Measurements from ENCODE around the gene CCND2. TPM values are rescaled to one million over a fixed set of nuclear protein-coding genes. Genes with fewer than 3 reads are reported as not detected.

Gene CCND2
- polyA plus RNA-seq, 1 donor from 2014 or later, result 16.9 TPM

DNA sequence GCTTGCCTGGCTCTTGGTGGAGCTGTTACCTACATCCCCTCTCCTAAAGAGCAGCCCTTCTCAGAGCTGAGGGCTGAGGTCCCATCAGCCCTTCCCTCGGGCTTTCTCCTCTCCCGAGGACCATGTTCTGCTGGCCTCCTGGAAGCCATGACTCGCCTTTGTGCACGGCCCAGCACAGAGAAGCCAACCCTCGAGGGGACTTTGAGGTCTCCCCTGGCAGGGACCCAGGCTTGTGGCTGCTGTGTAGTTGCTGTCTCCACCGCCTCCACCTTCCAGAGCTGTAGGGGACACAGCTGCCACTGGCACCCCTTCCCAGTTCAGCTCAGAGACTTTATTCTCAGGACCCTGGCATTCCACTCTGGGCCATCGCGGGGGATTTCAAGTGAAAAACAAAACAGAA, 22.9 kb upstream of the CCND2 start:
- Histone ChIP-seq H4K20me1 (ENCODE audit: insufficient read depth) (no peaks in the 10 kb centered on the region), H3K4me2 (ENCODE audit: low read length) (no peak overlapping the region), H3K9me2 (ENCODE audit: insufficient read depth, low read length) (no peaks in the 10 kb centered on the region), H3K79me2 (replicated peaks; ENCODE audit: insufficient read depth, low read length) (no peaks in the 10 kb centered on the region), H3K36me3 (ENCODE audit: insufficient read depth, low read length) (no peaks in the 10 kb centered on the region), H3K4me3 (ENCODE audit: low read length) (no peak overlapping the region), H3F3A (ENCODE audit: insufficient read depth, low read length, poor library complexity, severe bottlenecking) (no peaks in the 10 kb centered on the region), H3K27me3 (ENCODE audit: insufficient read depth, low read depth, low read length) (no peaks in the 10 kb centered on the region), H3K9ac (ENCODE audit: low read length) (no peak overlapping the region), H2AFZ (ENCODE audit: low read depth, low read length) (no peak overlapping the region), H3K27ac (ENCODE audit: low read length) (no peak overlapping the region), H3K9me3 (ENCODE audit: low read length) (no peaks in the 10 kb centered on the region)
- no peak for TF ChIP-seq EP300 (conservative IDR thresholded peaks at IDR 0.05; ENCODE audit: poor library complexity, severe bottlenecking)
- no peak for TF ChIP-seq SMC3 (conservative IDR thresholded peaks at IDR 0.05; ENCODE audit: poor library complexity)
- TF ChIP-seq POLR2AphosphoS5 (IDR thresholded peaks at IDR 0.05), result no peak
- TF ChIP-seq MXI1 (conservative IDR thresholded peaks at IDR 0.05; ENCODE audit: poor library complexity, severe bottlenecking), result no peak
- TF ChIP-seq, protein P1, sequence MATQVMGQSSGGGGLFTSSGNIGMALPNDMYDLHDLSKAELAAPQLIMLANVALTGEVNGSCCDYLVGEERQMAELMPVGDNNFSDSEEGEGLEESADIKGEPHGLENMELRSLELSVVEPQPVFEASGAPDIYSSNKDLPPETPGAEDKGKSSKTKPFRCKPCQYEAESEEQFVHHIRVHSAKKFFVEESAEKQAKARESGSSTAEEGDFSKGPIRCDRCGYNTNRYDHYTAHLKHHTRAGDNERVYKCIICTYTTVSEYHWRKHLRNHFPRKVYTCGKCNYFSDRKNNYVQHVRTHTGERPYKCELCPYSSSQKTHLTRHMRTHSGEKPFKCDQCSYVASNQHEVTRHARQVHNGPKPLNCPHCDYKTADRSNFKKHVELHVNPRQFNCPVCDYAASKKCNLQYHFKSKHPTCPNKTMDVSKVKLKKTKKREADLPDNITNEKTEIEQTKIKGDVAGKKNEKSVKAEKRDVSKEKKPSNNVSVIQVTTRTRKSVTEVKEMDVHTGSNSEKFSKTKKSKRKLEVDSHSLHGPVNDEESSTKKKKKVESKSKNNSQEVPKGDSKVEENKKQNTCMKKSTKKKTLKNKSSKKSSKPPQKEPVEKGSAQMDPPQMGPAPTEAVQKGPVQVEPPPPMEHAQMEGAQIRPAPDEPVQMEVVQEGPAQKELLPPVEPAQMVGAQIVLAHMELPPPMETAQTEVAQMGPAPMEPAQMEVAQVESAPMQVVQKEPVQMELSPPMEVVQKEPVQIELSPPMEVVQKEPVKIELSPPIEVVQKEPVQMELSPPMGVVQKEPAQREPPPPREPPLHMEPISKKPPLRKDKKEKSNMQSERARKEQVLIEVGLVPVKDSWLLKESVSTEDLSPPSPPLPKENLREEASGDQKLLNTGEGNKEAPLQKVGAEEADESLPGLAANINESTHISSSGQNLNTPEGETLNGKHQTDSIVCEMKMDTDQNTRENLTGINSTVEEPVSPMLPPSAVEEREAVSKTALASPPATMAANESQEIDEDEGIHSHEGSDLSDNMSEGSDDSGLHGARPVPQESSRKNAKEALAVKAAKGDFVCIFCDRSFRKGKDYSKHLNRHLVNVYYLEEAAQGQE (IDR thresholded peaks at IDR 0.05; ENCODE audit: borderline replicate concordance), result no peak
- no peak for TF ChIP-seq TAF1 (IDR thresholded peaks at IDR 0.05; ENCODE audit: low read depth)
- TF ChIP-seq RAD21 (conservative IDR thresholded peaks at IDR 0.05), result no peak
- no peak for TF ChIP-seq EZH2 (IDR thresholded peaks at IDR 0.05; ENCODE audit: borderline replicate concordance, insufficient read depth, low read length, poor library complexity, severe bottlenecking)
- TF ChIP-seq, protein P2, sequence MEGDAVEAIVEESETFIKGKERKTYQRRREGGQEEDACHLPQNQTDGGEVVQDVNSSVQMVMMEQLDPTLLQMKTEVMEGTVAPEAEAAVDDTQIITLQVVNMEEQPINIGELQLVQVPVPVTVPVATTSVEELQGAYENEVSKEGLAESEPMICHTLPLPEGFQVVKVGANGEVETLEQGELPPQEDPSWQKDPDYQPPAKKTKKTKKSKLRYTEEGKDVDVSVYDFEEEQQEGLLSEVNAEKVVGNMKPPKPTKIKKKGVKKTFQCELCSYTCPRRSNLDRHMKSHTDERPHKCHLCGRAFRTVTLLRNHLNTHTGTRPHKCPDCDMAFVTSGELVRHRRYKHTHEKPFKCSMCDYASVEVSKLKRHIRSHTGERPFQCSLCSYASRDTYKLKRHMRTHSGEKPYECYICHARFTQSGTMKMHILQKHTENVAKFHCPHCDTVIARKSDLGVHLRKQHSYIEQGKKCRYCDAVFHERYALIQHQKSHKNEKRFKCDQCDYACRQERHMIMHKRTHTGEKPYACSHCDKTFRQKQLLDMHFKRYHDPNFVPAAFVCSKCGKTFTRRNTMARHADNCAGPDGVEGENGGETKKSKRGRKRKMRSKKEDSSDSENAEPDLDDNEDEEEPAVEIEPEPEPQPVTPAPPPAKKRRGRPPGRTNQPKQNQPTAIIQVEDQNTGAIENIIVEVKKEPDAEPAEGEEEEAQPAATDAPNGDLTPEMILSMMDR (IDR thresholded peaks at IDR 0.05; ENCODE audit: poor library complexity, severe bottlenecking), result no peak

DNA sequence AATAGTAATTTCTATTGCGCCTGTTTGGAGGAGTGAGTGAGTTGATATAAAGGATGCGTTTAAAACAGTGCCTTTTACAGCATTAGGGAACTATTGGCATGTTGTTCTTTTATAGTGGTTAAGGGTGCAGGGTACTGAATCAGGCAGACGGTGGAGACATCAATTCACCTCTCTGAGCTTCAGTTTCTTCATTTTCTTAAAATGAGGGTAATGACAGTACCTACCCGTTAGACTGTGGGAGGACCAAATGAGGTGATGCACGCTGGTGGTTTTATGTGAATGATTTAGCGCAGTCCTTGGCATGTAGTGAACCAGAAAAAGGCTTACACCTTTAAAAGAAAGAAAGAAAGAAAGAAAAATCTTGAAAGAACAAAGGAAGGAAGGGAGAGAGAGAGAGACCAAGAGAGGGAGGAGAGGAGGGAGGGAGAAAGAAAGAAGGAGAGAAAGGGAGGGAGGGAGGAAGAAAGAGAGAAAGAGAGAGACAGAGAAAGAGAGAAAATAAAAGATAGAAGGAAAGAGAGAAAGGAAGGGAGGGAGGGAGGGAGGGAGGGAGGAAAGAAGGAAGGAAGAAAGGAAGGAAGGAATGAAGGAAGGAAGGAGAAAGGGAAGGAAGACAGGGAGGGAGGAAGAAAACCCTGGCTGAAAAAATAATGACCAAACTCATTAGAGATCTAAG, 22.2 kb upstream of the CCND2 start:
- no peaks in the 10 kb centered on the region for H3K36me3 ChIP-seq (ENCODE audit: insufficient read depth, low read length)
- H4K20me1 ChIP-seq (ENCODE audit: insufficient read depth), result no peaks in the 10 kb centered on the region
- H3K79me2 ChIP-seq (replicated peaks; ENCODE audit: insufficient read depth, low read length), result no peaks in the 10 kb centered on the region
- no peak overlapping the region for H3K4me2 ChIP-seq (ENCODE audit: low read length)
- H3K9me3 ChIP-seq (ENCODE audit: low read length), result no peaks in the 10 kb centered on the region
- no peaks in the 10 kb centered on the region for H3K9me2 ChIP-seq (ENCODE audit: insufficient read depth, low read length)
- H3K4me3 ChIP-seq (ENCODE audit: low read length), result no peak overlapping the region
- H2AFZ ChIP-seq (ENCODE audit: low read depth, low read length), result no peak overlapping the region
- no peaks in the 10 kb centered on the region for H3F3A ChIP-seq (ENCODE audit: insufficient read depth, low read length, poor library complexity, severe bottlenecking)
- H3K9ac ChIP-seq (ENCODE audit: low read length), result no peak overlapping the region
- H3K27ac ChIP-seq (ENCODE audit: low read length), result no peak overlapping the region
- TF ChIP-seq MXI1 (conservative IDR thresholded peaks at IDR 0.05; ENCODE audit: poor library complexity, severe bottlenecking), result no peak
- TF ChIP-seq, protein P2 (IDR thresholded peaks at IDR 0.05; ENCODE audit: poor library complexity, severe bottlenecking), result no peak
- TF ChIP-seq RAD21 (conservative IDR thresholded peaks at IDR 0.05), result no peak
- no peak for TF ChIP-seq POLR2AphosphoS5 (IDR thresholded peaks at IDR 0.05)
- no peaks in the 10 kb centered on the region for H3K27me3 ChIP-seq (ENCODE audit: insufficient read depth, low read depth, low read length)

Measured in neural cell (in vitro differentiated cells).